ENCODE results near the gene BSG.

The BSG gene

DNA sequence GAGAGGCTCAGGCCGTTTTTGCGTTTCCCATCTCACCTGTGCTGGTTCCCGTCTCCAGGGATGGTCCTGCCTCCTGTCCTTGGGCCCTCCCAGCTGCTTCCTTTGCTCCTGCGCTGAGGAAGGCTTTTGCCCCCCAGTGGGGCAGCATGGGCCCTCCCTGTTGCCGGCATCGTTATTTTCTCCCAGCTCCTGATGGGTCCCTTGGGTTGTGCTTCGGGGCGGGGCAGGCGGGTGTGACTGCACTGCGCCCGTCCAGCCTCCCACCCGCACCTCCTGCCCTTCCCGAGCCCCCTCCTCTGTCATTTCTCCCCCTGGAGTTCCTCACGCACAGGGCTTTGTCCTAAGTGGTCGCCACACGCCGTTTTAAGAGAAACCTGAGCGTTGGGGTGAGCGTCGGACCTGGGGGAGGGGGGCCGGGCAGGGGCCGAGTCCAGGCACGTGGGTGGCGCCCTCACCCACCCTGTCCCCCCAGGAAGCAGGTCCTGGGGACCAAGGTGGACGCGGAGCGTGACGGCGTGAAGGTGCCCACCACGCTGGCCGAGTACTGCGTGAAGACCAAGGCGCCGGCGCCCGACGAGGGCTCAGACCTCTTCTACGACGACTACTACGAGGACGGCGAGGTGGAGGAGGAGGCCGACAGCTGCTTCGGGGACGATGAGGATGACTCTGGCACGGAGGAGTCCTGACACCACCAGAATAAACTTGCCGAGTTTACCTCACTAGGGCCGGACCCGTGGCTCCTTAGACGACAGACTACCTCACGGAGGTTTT lies 31.3 kb upstream of the BSG start:
- DNase-seq, result no peak

DNA sequence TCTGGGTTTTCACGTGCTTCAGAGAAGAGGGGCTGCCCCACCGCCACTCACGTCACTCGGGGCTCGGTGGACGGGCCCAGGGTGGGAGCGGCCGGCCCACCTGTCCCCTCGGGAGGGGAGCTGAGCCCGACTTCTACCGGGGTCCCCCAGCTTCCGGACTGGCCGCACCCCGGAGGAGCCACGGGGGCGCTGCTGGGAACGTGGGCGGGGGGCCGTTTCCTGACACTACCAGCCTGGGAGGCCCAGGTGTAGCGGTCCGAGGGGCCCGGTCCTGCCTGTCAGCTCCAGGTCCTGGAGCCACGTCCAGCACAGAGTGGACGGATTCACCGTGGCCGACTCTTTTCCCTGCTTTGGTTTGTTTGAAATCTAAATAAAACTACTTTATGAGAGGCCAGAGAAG lies 30.7 kb upstream of the BSG start:
- no peak for DNase-seq

DNA sequence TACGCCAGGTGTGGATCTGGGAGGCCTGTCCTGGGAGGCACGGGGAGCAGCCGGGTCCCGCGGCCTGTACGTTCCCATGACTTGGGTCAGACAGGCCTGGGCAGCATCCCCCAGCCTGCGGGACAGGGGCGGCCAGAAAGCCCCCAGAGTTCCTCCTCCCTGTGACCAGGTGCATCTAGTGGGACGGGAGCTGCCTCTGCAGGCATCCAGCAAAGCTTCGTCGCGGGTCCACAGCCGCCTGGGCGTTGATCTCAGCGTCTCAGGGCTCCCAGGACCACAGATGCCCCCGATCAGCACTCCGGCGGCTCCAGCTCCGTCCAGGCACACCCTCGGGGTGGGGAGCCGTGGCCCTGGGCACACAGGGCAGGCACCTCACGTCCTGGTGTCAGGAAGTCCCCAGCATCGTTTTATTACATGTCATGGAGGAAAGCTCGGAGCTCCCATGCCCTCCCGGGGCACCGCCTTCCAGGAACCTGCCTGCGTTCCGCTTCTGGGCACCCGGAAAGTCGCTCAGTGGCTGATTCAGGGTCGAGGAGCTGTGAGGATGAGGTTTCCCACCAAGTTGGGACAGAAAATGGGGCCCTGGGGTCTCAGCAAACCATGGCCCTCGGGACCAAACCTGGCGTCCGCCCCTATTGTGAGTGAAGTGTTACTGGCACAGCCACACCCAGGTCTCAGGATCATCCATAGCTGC lies 30.1 kb upstream of the BSG start:
- no peak for DNase-seq

DNA sequence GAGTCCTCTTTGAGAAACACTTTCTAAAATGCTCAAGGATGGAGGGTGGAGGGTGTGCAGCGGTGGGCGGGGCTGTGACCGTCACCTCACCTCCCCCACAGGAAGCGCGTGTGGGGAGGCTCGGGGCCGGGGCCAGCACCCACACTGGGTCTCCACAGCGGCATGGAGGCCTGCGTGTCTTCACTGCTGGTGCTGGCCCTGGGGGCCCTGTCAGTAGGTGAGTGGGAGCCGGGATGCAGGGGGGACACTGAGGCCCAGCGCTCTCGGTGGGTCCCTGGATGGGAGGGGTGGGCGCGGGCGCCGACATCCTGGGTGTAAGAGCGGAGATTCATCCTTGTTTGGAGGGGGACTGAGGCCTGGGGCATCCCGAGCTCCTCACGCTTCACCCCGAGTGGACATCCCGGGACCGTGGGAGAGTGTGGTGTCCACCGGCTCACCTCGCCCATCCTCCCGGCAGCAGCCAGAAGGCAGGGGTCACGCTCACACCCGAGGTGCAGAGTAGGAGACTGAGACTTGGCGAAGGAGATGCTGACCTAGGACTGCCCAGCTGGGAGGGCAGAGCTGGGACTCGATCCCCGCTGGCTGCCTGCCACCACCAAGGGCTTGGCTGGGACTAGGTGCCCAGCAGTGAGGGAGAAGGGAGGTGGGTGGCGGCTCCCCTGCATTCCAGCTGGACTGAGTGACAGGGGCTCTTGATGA lies 28.3 kb upstream of the BSG start, which contains the start of gene GZMM:
Gene GZMM, plus strand, starts transcription at position 144 of the 699 bp plus-strand sequence. Its CDS starts 19 bp downstream, at position 163.
- DNase-seq, result peak; percentile 49 to 81 (median 72)

DNA sequence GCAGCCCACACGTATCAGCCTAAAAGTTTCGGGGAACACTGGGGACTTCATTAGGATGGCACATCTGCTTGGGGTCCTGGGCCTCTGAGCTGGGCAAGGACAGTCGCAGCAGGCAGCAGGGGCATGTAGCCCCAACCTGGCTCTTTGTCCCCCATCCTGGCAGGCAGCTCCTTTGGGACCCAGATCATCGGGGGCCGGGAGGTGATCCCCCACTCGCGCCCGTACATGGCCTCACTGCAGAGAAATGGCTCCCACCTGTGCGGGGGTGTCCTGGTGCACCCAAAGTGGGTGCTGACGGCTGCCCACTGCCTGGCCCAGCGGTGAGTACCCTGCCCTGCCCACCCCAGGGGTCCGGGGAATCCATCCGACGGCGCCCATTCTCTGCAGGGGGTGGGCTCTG lies 25.3 kb upstream of the BSG start:
- no peak for DNase-seq

DNA sequence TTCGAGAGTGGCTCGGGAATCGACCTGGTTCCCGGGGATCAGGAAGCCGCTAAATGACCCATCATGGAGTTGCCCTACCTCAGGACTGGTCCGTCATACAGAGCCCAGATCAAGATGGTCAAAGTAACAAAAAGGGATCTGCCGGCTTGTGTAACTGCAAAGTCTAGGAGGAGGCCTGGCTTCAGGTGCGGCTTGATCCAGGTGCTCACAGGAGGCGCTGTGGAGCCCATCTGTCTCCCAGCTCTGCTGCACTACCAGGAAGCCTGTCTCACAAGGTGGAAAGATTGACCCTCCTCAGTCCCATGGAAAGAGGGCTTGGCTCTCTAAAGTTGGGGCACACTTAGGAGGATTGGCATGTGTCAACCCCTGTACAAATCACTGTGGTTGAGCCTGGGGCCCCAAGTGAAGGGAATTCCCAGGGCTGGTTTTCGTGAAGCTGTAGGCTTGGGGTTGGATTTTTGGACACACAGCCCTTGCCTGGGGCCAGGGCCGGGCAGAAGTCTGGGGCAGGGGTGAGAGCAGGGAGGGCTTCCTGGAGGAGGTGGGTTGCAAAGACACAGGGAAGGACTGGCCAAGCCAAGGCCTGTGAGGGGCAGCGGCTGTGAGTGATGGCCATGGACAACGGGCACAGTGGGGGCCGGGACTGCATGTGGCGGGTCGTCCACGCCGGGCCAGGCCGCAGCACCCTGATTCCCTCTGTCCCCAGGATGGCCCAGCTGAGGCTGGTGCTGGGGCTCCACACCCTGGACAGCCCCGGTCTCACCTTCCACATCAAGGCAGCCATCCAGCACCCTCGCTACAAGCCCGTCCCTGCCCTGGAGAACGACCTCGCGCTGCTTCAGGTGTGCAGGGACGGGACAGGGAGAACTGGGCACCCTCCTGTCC lies 24.3 kb upstream of the BSG start:
- DNase-seq, result no peak

DNA sequence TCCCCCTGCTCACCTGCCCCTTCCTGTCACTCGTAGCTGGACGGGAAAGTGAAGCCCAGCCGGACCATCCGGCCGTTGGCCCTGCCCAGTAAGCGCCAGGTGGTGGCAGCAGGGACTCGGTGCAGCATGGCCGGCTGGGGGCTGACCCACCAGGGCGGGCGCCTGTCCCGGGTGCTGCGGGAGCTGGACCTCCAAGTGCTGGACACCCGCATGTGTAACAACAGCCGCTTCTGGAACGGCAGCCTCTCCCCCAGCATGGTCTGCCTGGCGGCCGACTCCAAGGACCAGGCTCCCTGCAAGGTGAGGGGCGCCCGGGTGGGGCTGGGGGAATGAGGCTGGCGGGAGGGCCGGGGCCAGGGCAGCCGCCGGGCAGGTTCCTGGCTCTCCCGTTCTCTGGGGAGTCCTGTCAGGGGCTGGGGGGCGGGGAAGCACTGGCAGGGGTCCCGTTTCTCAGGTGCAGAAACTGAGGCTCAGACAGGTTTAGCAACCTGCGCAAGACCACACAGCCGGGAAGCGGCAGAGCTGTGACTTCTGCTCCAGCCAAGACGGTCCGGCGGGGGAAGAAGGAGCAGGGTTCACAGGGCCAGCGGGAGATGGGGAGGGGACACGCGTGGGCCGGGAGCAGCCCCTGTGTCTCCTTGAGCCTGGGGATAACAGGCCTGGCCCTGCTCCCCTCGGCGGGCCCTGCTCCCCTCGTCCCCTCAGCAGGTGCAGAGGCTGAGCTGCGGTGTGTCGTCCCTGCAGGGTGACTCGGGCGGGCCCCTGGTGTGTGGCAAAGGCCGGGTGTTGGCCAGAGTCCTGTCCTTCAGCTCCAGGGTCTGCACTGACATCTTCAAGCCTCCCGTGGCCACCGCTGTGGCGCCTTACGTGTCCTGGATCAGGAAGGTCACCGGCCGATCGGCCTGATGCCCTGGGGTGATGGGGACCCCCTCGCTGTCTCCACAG lies 23.2 kb upstream of the BSG start:
- DNase-seq, result no peak

DNA sequence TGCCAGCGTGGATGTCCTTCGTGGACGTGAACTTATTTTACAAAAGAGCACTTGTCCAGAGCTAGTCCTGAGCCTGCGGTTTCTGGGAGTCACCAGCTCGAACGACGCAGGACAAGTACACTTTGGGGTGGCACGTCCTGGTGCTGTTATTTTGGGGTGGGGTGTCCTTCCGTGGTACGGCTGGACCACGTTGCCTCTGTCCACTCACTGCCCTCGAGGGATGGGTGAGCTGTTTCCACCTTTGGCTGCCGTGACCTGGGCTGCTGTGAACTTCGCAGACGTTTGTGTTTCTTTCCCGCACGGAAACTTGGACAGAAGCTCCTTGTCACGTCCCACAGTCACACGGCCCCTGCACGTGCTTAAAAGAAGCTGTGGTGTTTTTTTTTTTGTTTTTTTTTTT lies 17.6 kb upstream of the BSG start:
- no peak for DNase-seq

DNA sequence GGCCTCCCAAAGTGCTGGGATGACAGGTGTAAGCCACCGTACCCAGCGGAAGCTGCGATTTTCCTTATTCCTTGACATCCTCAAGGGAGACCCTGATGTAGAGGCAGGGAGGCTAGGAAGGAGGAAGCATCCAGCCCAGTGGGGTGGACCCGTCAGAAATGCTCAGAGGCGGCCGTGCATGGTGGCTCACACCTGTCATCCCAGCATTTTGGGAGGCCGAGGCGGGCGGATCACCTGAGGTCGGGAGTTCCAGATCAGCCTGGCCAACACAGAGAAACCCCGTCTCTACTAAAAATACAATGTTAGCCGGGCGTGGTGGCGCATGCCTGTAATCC lies 17.0 kb upstream of the BSG start:
- no peak for DNase-seq

DNA sequence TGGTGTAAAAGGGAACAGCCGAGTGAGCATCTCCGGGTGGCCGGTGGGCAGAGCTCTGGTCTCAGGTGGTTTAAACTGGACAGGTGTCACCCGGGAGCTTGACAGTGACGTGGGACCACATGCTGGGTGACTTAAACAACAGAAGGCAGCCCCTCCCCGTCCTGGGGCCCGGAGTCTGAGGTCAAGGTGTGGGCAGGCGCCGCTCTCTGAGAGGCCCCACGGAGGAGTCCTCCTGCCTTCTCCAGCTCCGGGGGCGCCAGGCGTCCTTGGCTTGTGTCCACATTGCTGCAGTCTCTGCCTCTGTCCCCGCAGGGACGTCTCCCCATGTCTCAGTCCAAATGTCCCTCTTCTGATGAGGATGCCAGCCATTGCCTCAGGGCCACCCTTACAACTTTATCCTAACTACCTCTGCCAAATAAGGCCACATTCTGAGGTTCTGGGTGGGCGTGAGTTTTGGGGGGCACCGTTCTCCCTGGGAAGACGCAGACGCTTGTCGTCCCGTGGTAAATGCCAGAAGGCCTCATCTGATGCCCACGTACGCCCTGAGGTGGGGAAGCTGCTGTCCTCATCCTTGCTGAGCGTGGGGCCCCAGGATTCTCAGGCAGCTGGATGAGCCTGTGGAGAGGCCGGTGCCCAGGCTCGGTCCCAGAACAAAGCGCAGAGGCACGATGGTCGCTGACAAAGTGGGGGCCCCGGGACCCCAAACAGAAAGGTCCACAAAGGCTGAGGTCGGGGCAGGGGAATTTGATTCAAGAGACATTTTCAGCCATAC lies 15.6 kb upstream of the BSG start:
- no peak for DNase-seq

DNA sequence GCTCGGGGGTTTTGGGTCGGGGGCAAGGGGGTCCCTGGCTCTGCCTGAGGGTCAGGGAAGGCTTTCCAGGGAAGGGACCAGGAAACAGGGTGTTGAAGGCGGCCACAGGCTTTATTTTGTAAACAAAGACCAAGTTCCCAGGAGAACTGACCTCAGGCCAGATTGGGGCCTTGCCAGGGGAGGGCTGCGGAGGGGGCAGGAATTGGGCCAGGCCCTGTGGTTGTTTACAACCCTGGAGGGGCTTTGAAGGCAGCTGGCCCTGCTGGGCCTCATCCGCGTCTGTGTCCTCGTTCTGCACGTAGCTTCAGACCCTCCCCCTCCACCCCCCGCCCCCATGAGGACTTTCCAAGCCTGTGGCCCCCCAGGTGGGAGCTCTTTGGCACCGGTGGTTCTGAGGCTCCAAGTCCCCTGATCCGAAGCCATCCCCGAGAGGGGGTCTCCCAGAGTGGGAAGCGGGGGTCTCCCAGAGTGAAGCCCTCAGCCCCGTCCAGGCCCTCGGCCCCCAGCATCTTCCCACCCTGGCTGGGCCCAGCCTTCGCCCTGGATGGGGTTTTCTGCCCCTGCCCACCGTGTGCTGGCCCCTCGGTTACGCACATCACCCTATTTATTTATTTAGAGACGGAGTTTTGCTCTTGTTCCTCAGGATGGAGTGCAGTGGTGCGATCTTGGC lies 13.5 kb upstream of the BSG start:
- DNase-seq, result no peak

DNA sequence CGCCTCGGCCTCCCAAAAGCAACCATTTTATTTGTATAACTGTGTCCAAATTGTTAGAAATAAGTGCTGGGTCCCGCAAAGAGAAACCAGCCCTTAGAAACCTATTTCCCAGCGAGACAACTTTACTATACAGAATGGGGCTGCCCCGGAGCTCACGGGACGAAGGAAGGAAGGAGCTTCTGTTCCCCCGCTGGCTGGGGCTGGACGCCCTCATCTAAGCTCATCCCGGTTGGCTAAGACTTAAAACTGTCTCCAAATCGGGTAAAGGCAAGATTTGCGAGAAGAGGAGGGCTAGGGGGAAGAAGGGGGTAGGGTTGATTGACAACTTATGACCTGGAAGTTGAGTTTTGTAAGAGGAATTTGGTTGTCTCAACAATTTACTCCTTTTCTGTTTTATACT lies 12.3 kb upstream of the BSG start:
- no peak for DNase-seq

DNA sequence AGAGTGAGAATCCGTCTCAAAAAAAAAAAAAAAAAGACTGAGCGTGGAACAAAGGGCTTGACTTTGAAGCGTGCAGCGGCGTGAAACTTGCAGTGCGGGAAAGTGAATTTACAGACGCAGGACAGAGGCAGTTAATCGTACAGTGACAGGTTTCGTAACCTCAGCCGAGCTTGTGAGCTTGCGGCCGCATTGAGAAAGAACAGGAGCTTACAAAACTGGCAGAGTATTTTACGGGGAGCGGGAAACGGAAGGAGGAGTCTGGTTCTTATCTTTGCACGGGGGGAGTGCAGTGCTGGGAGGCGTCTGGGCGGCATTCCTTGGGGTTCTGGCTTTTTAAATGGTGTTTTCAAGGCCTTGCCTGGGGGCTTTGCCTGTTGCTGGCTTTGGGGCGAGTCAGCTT lies 6.0 kb upstream of the BSG start:
- DNase-seq, result no peak

DNA sequence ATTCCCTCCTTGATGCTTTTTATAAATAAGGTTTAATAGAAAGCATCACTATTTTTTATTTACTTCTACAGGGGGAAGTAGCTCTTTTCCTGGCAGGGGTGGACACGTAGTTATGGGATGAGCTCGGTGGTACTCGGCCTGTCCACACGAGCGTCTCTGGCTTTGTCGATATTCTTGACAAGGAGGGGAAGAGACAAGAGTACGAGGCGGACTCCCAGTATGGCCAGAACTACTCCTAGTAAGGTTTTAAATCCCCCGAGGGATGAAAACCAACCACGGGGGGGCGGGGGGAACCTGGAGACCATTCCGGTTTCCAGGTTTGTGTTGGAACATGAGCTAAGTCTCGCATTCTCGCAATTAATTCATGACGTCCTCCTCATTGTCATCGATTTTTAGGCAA lies 5.6 kb upstream of the BSG start:
- DNase-seq, result no peak

DNA sequence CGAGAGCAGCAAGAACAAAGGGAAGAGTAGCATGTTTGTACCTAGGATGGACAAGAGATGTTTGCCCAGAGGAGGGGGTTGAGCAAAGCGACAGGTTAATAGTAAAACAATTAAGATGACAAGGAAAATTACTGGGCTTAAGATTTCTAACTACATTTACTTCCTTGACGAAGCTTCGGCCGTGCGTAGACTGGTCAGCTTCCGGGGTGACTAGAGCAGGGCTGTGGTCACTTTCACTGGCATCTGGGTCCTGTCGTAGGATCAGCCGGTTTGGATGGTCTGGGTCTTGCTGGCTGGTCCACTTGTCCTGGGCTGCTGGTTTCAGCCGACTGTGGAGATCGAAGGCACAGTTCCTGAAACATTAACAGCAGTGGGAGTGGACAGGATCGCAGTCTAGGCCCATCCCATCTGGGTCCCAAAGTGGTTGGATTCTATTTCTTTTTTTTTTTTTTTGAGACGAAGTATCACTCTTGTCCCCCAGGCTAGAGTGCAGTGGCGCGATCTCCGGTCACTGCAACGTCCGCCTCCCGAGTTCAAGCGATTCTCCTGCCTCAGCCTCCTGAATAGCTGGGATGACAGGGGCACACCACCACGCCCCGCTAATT lies 5.0 kb upstream of the BSG start:
- DNase-seq, result no peak

DNA sequence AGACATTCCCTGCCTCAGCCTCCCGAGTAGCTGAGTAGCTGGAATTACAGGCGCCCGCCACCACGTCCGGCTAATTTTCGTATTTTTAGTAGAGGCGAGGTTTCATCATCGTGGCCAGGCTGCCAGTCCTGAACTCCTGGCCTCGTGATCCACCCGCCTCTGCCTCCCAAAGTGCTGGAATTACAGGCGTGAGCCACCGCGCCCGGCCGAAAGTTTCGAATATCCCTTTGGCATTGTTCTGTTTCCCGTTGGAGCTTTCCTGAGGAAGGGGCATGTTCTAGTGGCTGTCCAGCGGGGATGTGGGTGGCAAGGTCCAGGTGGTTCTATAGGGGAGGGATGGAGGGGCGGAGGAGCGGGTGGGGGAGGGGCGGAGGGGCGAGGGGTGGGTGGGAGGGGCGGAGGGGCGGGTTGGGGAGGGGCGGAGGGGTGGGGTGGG lies 2.1 kb upstream of the BSG start:
- peak in 3 of 6 experiments; percentile 15 to 30 (median 21) for DNase-seq

DNA sequence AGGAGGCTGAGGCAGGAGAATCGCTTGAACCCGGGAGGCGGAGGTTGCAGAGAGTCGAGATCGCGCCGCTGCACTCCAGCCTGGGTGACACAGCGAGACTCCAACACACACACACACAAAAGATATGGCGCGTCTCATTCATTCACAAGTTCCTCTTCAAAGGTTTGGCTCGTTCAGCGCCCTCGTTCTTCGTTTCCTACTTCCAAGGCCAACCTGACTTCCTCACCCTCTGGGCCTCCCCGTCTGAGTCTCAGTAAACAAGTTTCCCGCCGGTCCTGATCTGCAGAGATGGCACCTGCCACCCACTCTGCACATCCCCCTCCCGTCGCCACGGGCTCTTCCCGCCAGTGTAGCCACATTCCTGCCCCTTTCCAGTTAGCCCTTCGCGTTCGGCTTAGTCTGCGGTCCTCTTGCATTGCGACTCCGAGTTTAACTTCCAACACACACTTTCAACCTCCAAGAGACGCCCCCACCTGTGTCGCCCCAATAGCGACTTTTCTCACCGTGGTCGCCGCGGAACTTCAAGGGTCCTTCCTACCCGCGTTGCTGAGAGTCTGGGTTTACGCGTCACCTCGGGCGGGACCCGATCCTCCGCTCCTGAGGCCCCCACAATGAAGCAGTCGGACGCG lies 1.3 kb upstream of the BSG start:
- peak; percentile 46 to 83 (median 63) for DNase-seq

DNA sequence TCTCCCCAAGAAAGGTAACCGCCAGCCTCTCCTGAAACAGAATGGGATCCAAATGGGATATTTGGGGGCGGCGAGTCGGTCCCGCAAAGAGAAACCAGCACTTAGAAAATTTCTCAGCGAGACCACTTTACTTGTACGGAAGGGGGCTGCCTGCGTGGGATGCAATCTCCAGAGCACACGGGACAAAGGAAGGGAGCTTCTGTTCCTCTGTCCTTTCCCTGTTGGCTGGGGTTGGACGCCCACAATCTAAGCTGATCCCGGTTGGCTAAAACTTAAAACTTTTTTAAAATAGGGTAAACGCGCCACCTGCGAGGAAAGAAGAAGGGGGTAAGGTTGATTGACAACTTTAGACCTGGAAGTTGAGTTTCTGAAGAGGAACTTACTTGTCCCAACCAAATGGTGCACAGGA lies 826 bp upstream of the BSG start:
- peak in 4 of 6 experiments; percentile 16 to 65 (median 52) for DNase-seq
